K562 (cell line): ENCODE results near the gene DGUOK. TPM values are rescaled to one million over a fixed set of nuclear protein-coding genes. Genes with fewer than 3 reads are reported as not detected.

ENCODE experiments used
- ELF2 ChIP-seq: fragments of 250-450 bp; sonication (Bioruptor Pico); IDR thresholded peaks from 2 replicates; pipeline ENCODE4 v1.5.0; 2021; ENCODE audit warnings: mild to moderate bottlenecking
- ESRRB ChIP-seq: fragments of 250-450 bp; sonication (Bioruptor Pico); IDR thresholded peaks from 2 replicates; pipeline ENCODE4 v1.5.0; 2020; ENCODE audit warnings: mild to moderate bottlenecking, moderate library complexity, borderline replicate concordance
- GTF2A2 ChIP-seq: IDR thresholded peaks from 2 replicates; pipeline ENCODE4 v1.6.1; 2016; ENCODE audit warnings: mild to moderate bottlenecking, missing genetic modification characterization, missing compliant biosample characterization
- HDAC6 ChIP-seq: IDR thresholded peaks from 2 replicates; pipeline ENCODE4 v1.6.1; 2012; ENCODE audit warnings: low read depth, mild to moderate bottlenecking, control low read depth, inconsistent platforms, low read length, moderate library complexity
- MCM5 ChIP-seq: fragments of 450-650 bp; IDR thresholded peaks from 2 replicates; pipeline ENCODE4 v1.6.1; 2016; ENCODE audit warnings: low read depth
- NR2F6 ChIP-seq: fragments of 450-650 bp; formaldehyde crosslinking; IDR thresholded peaks from 2 replicates; pipeline ENCODE4 v1.4.0; 2020; ENCODE audit warnings: mild to moderate bottlenecking
- PML ChIP-seq: IDR thresholded peaks from 2 replicates; pipeline ENCODE4 v1.6.1; 2012; ENCODE audit warnings: low read length, inconsistent platforms
- SMC3 ChIP-seq: conservative IDR thresholded peaks from 2 replicates; pipeline ENCODE4 v1.6.1; 2011; ENCODE audit warnings: low read depth, low read length, improper control_type of control experiment; ENCODE audit not compliant: insufficient read depth
- ZBTB40 ChIP-seq, 2 experiments: fragments of 450-650 bp in 1 of 2; sonication (generic) in 1 of 2; formaldehyde crosslinking in 1 of 2; IDR thresholded peaks; 2 replicates each; pipeline versions ENCODE4 v1.7.1 to v1.9.0; 2016 to 2022; ENCODE audit warnings: inconsistent platforms in 1 of 2, mild to moderate bottlenecking in 1 of 2, missing genetic modification reagents in 1 of 2
- ZFP91 ChIP-seq: sonication (generic); formaldehyde crosslinking; IDR thresholded peaks from 2 replicates; pipeline ENCODE4 v1.8.0; 2022; ENCODE audit warnings: mild to moderate bottlenecking, missing genetic modification reagents
- ZNF583 ChIP-seq: fragments of 250-450 bp; sonication (Bioruptor Pico); IDR thresholded peaks from 2 replicates; pipeline ENCODE4 v1.4.0; 2020
- polyA plus RNA-seq, 8 experiments: library from polyadenylated mRNA; depleted of rRNA in 4 of 8; stranded (reverse) in 5 of 8; unstranded in 3 of 8; fragments of >200 nt; fragmentation: Nextera tagmentation in 2 of 8; fragmentation: Illumina TruSeq in 1 of 8; extraction: Ambion mirVana in 2 of 8; extraction: Trizol in 1 of 8; gene quantifications; 2 replicates each; pipeline versions ENCODE4 v1.2.1 to v1.2.3, GENCODE V29; 2011 to 2014; ENCODE audit warnings: inconsistent platforms in 1 of 8, missing spikeins in 1 of 8
- total RNA-seq, 7 experiments: library from RNA; depleted of rRNA in 6 of 7; stranded (reverse); fragments of >200 nt in 6 of 7; fragmentation: Illumina TruSeq in 2 of 7; extraction: Trizol in 2 of 7; gene quantifications; 2 replicates each; pipeline versions ENCODE4 v1.2.1 to v1.2.3, GENCODE V29; 2011 to 2021; ENCODE audit warnings: low replicate concordance in 1 of 7
- TF ChIP-seq, protein P1 (sequence below): fragments of 250-450 bp; sonication (Bioruptor Pico); IDR thresholded peaks from 2 replicates; pipeline ENCODE4 v1.9.0; 2021; ENCODE audit warnings: mild to moderate bottlenecking
- TF ChIP-seq, protein P2 (sequence below), 2 experiments: fragments of 450-650 bp in 1 of 2; sonication (generic) in 1 of 2; formaldehyde crosslinking in 1 of 2; IDR thresholded peaks in 1 of 2; conservative IDR thresholded peaks in 1 of 2; 2 replicates each; pipeline versions ENCODE4 v1.6.1 to v1.8.1; 2016 to 2023; ENCODE audit warnings: mild to moderate bottlenecking in 2 of 2, moderate library complexity in 2 of 2, inconsistent platforms in 1 of 2, missing genetic modification reagents in 1 of 2
- TF ChIP-seq, protein P3 (sequence below): sonication (generic); formaldehyde crosslinking; IDR thresholded peaks from 2 replicates; pipeline ENCODE4 v1.8.0; 2022; ENCODE audit warnings: mild to moderate bottlenecking, missing genetic modification reagents

Gene DGUOK
- total and polyA plus RNA-seq, 9 of the 15 experiments (the other 6 are each of a cell fraction or from before 2014, with no cell fraction given), result 67.0 to 288 (median 126) TPM

GRCh38 chr2:73972846-73973245 is 46.2 kb downstream of the DGUOK start (continued):
- TF ChIP-seq ZBTB40 (IDR thresholded peaks at IDR 0.05) (no peak), ZBTB40 (CRISPR knock-in tag; IDR thresholded peaks at IDR 0.05) (no peak), MCM5 (no peak), PML (no peak), ZNF583 (CRISPR knock-in tag) (no peak), HDAC6 (no peak), ESRRB (CRISPR knock-in tag) (no peak), SMC3 (no peak), NR2F6 (CRISPR knock-in tag) (no peak), ELF2 (CRISPR knock-in tag) (no peak), ZFP91 (no peak), GTF2A2 (tag) (no peak)
- TF ChIP-seq, protein P1, sequence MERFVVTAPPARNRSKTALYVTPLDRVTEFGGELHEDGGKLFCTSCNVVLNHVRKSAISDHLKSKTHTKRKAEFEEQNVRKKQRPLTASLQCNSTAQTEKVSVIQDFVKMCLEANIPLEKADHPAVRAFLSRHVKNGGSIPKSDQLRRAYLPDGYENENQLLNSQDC (CRISPR knock-in tag), result no peak
- TF ChIP-seq, protein P2, sequence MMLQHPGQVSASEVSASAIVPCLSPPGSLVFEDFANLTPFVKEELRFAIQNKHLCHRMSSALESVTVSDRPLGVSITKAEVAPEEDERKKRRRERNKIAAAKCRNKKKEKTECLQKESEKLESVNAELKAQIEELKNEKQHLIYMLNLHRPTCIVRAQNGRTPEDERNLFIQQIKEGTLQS (IDR thresholded peaks at IDR 0.05), result no peak
- TF ChIP-seq, protein P2 (CRISPR knock-in tag; conservative IDR thresholded peaks at IDR 0.05), result no peak
- TF ChIP-seq, protein P3, sequence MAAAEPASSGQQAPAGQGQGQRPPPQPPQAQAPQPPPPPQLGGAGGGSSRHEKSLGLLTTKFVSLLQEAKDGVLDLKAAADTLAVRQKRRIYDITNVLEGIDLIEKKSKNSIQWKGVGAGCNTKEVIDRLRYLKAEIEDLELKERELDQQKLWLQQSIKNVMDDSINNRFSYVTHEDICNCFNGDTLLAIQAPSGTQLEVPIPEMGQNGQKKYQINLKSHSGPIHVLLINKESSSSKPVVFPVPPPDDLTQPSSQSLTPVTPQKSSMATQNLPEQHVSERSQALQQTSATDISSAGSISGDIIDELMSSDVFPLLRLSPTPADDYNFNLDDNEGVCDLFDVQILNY, result no peak
